ENCODE measurements around the gene TRRAP. TPM values are rescaled to one million over a fixed set of nuclear protein-coding genes. Genes with fewer than 3 reads are reported as not detected.

The TRRAP gene
- total and polyA plus RNA-seq, 2 of the 4 experiments (the other 2 are of a cell fraction) = 12.5 to 18.1 TPM

GRCh38 chr7:98910427-98910826 lies 32.1 kb downstream of the TRRAP start:
- no peak overlapping the region for H3K56ac ChIP-seq (ENCODE audit: extremely low read depth, insufficient read depth, low read length)
- H3K23ac ChIP-seq (ENCODE audit: low read depth, low read length) = no peak overlapping the region
- H3K4me2 ChIP-seq (ENCODE audit: low read depth, low read length) = no peak overlapping the region
- dilution Hi-C loops (cut with HindIII; ENCODE audit: low sequenced_read_pairs, unreplicated experiment) (no loop called here), intact Hi-C loops (cut with micrococcal nuclease) (no loop called here), in situ Hi-C loops (cut with MboI; ENCODE audit: low sequenced_read_pairs) (no loop called here)
- H2BK120ac ChIP-seq (ENCODE audit: low read depth, low read length) = no peak overlapping the region
- no peak overlapping the region for H2BK20ac ChIP-seq (ENCODE audit: low read depth, low read length)
- no peaks in the 10 kb centered on the region for H3K9me1 ChIP-seq (ENCODE audit: insufficient read depth, low read length)
- ATAC-seq (ENCODE audit: low read depth) = no peak
- H4K5ac ChIP-seq (ENCODE audit: low read depth, low read length) = no peak overlapping the region
- TF ChIP-seq CHD1 (IDR thresholded peaks at IDR 0.05; ENCODE audit: low read depth, low read length) = no peak
- no peak for TF ChIP-seq USF2 (IDR thresholded peaks at IDR 0.05; ENCODE audit: low read depth, low read length)
- no peak for TF ChIP-seq RCOR1 (IDR thresholded peaks at IDR 0.05; ENCODE audit: insufficient replicate concordance, low read length)
- TF ChIP-seq NFE2L2 (IDR thresholded peaks at IDR 0.05; ENCODE audit: low read depth, low read length) = no peak
- no peak for TF ChIP-seq POLR2A (IDR thresholded peaks at IDR 0.05; ENCODE audit: low read depth, low read length)
- no peak for TF ChIP-seq RFX5 (IDR thresholded peaks at IDR 0.05; ENCODE audit: low read depth, low read length)
- TF ChIP-seq SMC3 (IDR thresholded peaks at IDR 0.05; ENCODE audit: low read depth, low read length) = no peak
- no peak for TF ChIP-seq MAFK (IDR thresholded peaks at IDR 0.05; ENCODE audit: low read depth, low read length)
- no peak for TF ChIP-seq MAZ (IDR thresholded peaks at IDR 0.05; ENCODE audit: borderline replicate concordance, low read depth, low read length)
- TF ChIP-seq FOS (IDR thresholded peaks at IDR 0.05; ENCODE audit: low read depth, low read length) = no peak
- no peak overlapping the region for H4K8ac ChIP-seq (ENCODE audit: low read depth in 2 of 2, low read length in 2 of 2)
- H3K4me3 ChIP-seq (ENCODE audit: insufficient read depth, low read depth, low read length) = no peak overlapping the region
- no peaks in the 10 kb centered on the region for H3K27me3 ChIP-seq (ENCODE audit: control insufficient read depth, insufficient read depth, low read length)
- H3K79me1 ChIP-seq (ENCODE audit: low read depth in 1 of 2, low read length in 2 of 2) = peaks cover 2 to 5% of the 10 kb centered on the region in 2 experiments
- H3K9ac ChIP-seq (ENCODE audit: low read depth, low read length) = no peak overlapping the region
- peaks cover 6% of the 10 kb centered on the region; the same call in 1 of the 2 replicates for H4K20me1 ChIP-seq (ENCODE audit: insufficient read depth, low read length)
- ChIA-PET POLR2A (ENCODE audit: unreplicated experiment) (no interaction called here), CTCF (interaction anchor here (1.0 kb wide), 1 partner anchor 25 kb away, joined by 5 read pairs; no protein-coding TSS in a partner anchor)
- no peaks in the 10 kb centered on the region for H3K9me3 ChIP-seq (ENCODE audit: control insufficient read depth, insufficient read depth, low read length)
- no peaks in the 10 kb centered on the region for H3K4me1 ChIP-seq (ENCODE audit: control insufficient read depth, insufficient read depth, low read length)
- no peak overlapping the region for H3K27ac ChIP-seq (ENCODE audit: insufficient read depth, low read length)
- H2AK9ac ChIP-seq (replicated peaks; ENCODE audit: low read depth, low read length, poor library complexity) = no peak overlapping the region
- H2BK5ac ChIP-seq (ENCODE audit: low read depth, low read length, poor library complexity, severe bottlenecking) = no peak overlapping the region
- H3K18ac ChIP-seq (ENCODE audit: low read depth, low read length) = no peak overlapping the region
- H3K36me3 ChIP-seq (ENCODE audit: control insufficient read depth, insufficient read depth, low read length) = peaks cover 59% of the 10 kb centered on the region
- DNase-seq = no peak
- BruUV-seq (replicated peaks) = no TSS peak
- no peak overlapping the region for H2BK15ac ChIP-seq (ENCODE audit: low read depth, low read length)
- no peak overlapping the region for H3K14ac ChIP-seq (replicated peaks; ENCODE audit: low read depth, low read length)
- no peak overlapping the region for H2AFZ ChIP-seq (replicated peaks; ENCODE audit: low read length, poor library complexity)
- no peak overlapping the region for H4K91ac ChIP-seq (ENCODE audit: insufficient read depth, low read depth, low read length)
- no peak overlapping the region for H2AK5ac ChIP-seq (ENCODE audit: low read depth, low read length)
- no peak overlapping the region for H3K4ac ChIP-seq (ENCODE audit: low read depth, low read length)
- WGBS, 2 experiments (ENCODE audit: extremely low coverage in 2 of 2, insufficient read length in 1 of 2) = 100% methylated on average over 1 of the region's 3 CpGs; no CpG with 5 or more reads in 1 of the 2 experiments
